Measurements from ENCODE around the gene GAS6.
A peak's percentile ranks its signal among the peaks of the same experiment; 100 is the strongest.
"Not testable (repeated sequence)": the region's sequence is repeated elsewhere in the genome, so short reads cannot be mapped to it uniquely, and the experiment has no call there.

The GAS6 gene

GRCh38 chr13:113838711-113839201 lies 25.1 kb downstream of the GAS6 start:
- CTCF ChIA-PET = no interaction called here
- no peak for DNase-seq (ENCODE audit: extremely low spot score)
- TF ChIP-seq TARDBP (IDR thresholded peaks at IDR 0.05) (no peak), PKNOX1 (IDR thresholded peaks at IDR 0.05) (no peak)
- POLR2A ChIA-PET = no interaction called here

GRCh38 chr13:113837560-113838355 lies 26.1 kb downstream of the GAS6 start:
- POLR2A ChIA-PET = no interaction called here
- peak; percentile 16 for DNase-seq (ENCODE audit: extremely low spot score)
- CTCF ChIA-PET = interaction anchor here (0.6 kb wide), 1 partner anchor 14 kb away, joined by 3 read pairs; no protein-coding TSS in a partner anchor
- TF ChIP-seq ARNT (IDR thresholded peaks at IDR 0.05) (no peak), HDGF (IDR thresholded peaks at IDR 0.05; ENCODE audit: borderline replicate concordance) (no peak), CTBP1 (IDR thresholded peaks at IDR 0.05; ENCODE audit: borderline replicate concordance) (no peak), ELF4 (IDR thresholded peaks at IDR 0.05) (no peak), FOXM1 (IDR thresholded peaks at IDR 0.05; ENCODE audit: borderline replicate concordance) (no peak), PKNOX1 (IDR thresholded peaks at IDR 0.05) (no peak), NFRKB (IDR thresholded peaks at IDR 0.05) (no peak), SP1 (IDR thresholded peaks at IDR 0.05) (no peak), SUZ12 (IDR thresholded peaks at IDR 0.05) (no peak), TARDBP (IDR thresholded peaks at IDR 0.05) (no peak), FOXA1 (IDR thresholded peaks at IDR 0.05) (no peak), ZNF384 (IDR thresholded peaks at IDR 0.05) (no peak), BHLHE40 (IDR thresholded peaks at IDR 0.05; ENCODE audit: borderline replicate concordance) (no peak), L3MBTL2 (conservative IDR thresholded peaks at IDR 0.05) (no peak)

DNA sequence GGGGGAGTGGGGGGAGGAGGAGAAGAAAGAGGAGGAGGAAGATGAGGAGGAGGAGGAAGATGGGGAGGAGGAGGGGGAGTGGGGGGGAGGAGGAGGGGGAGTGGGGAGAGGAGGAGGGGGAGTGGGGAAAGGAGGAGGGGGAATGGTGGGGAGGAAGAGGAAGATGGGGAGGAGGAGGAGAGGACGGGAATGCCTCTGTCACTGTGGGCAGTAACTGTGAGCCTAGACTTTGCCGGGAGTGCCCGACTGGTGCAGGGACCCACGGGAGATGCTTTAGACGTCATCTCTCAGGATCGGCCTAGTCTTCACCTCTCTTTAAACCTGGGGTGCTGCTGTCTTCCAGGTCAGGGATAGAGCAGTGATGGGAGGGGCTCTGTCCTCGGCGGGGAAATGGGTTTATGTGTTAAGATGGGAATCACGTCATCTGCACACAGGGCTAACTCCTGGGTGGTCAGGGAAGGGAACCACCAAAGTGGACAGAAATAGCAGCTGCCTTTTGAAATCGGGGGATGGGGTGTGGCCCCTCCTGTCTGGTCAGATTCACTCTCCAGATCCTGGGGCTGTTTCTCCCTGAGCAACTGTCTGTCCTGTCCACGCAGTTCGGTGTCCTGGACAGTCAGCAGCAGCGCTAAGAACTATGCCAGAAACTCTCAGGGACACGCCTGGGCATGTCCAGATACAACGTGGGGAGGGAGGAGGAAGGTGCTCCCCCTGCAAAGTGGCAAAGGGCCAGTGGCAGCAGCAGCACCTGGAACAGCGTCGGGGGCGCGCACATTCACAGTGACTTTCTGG lies 26.9 kb downstream of the GAS6 start:
- no peak for TF ChIP-seq FOXK2 (IDR thresholded peaks at IDR 0.05)
- no peak for TF ChIP-seq ARNT (IDR thresholded peaks at IDR 0.05)
- no peak for TF ChIP-seq HDGF (IDR thresholded peaks at IDR 0.05; ENCODE audit: borderline replicate concordance)
- TF ChIP-seq ZNF384 (IDR thresholded peaks at IDR 0.05) = no peak
- no peak for TF ChIP-seq FOXA1 (IDR thresholded peaks at IDR 0.05)
- no peak for TF ChIP-seq BHLHE40 (IDR thresholded peaks at IDR 0.05; ENCODE audit: borderline replicate concordance)
- no peak for TF ChIP-seq SP1 (IDR thresholded peaks at IDR 0.05)
- POLR2A ChIA-PET = no interaction called here
- DNase-seq (ENCODE audit: extremely low spot score) = no peak
- CTCF ChIA-PET = interaction anchor here (0.6 kb wide), 1 partner anchor 13 kb away, joined by 3 read pairs; no protein-coding TSS in a partner anchor

- ChIA-PET CTCF (no interaction called here), POLR2A (no interaction called here)
- no peak for DNase-seq (ENCODE audit: extremely low spot score)
- TF ChIP-seq FOXK2 (IDR thresholded peaks at IDR 0.05) (no peak), PKNOX1 (IDR thresholded peaks at IDR 0.05) (no peak), HDGF (IDR thresholded peaks at IDR 0.05; ENCODE audit: borderline replicate concordance) (no peak)
Observed at GRCh38 chr13:113835461-113836270, 28.2 kb downstream of the GAS6 start.

- POLR2A ChIA-PET = no interaction called here
- CTCF ChIA-PET = no interaction called here
- no peak for DNase-seq (ENCODE audit: extremely low spot score)
- no peak for TF ChIP-seq FOXM1 (IDR thresholded peaks at IDR 0.05; ENCODE audit: borderline replicate concordance)
- no peak for TF ChIP-seq SUZ12 (IDR thresholded peaks at IDR 0.05)
- TF ChIP-seq ELF4 (IDR thresholded peaks at IDR 0.05) = no peak
- TF ChIP-seq LEF1 (IDR thresholded peaks at IDR 0.05; ENCODE audit: borderline replicate concordance) = no peak
- TF ChIP-seq ARNT (IDR thresholded peaks at IDR 0.05) = no peak
- TF ChIP-seq NFRKB (IDR thresholded peaks at IDR 0.05) = no peak
- TF ChIP-seq ZNF384 (IDR thresholded peaks at IDR 0.05) = no peak
- TF ChIP-seq L3MBTL2 (conservative IDR thresholded peaks at IDR 0.05) = no peak
- TF ChIP-seq TARDBP (IDR thresholded peaks at IDR 0.05) = no peak
- no peak for TF ChIP-seq SP1 (IDR thresholded peaks at IDR 0.05)
- TF ChIP-seq CTBP1 (IDR thresholded peaks at IDR 0.05; ENCODE audit: borderline replicate concordance) = no peak
- no peak for TF ChIP-seq PKNOX1 (IDR thresholded peaks at IDR 0.05)
- no peak for TF ChIP-seq FOXA1 (IDR thresholded peaks at IDR 0.05)
- no peak for TF ChIP-seq BHLHE40 (IDR thresholded peaks at IDR 0.05; ENCODE audit: borderline replicate concordance)
- TF ChIP-seq FOXK2 (IDR thresholded peaks at IDR 0.05) = no peak
- TF ChIP-seq HDGF (IDR thresholded peaks at IDR 0.05; ENCODE audit: borderline replicate concordance) = no peak
Observed at GRCh38 chr13:113834496-113835200, 29.2 kb downstream of the GAS6 start.

GRCh38 chr13:113834006-113834405 lies 29.9 kb downstream of the GAS6 start:
- CTCF ChIA-PET = not testable (repeated sequence)

More at GRCh38 chr13:113834006-113834405, 29.9 kb downstream of the GAS6 start:
- DNase-seq (ENCODE audit: extremely low spot score); POLR2A ChIA-PET: not testable (repeated sequence)
